ENCODE measurements around the gene SRP72.

The SRP72 gene

DNA sequence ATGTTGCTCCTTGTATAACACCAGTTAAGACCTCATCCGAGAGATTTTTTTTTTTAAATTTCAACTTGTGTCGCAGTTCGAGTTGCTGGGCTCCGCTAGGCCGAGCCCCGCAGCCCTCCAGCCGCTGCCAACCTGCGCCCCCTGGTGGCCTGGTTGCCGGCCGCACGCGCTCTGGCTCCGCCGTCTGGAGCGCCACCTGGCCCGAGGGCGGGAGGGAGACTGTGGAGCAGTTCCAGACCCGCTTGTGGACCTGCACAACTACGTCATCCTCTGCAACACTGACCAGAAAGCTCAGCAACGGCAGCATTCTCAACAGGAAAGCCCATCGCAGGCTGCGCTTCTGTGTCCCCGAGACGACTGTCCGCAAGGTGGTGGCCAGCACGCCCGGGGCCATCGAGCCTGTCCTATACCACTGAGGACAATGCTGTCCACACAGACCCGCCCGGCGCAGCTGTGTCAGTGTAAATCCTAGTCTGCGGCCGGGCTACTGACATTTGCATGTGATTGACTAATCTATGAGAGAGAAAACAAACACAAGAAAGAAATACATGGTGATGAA, 77.2 kb downstream of the SRP72 start:
- peak in 57 of 58 donors; percentile 15 to 90 (median 80) for DNase-seq

DNA sequence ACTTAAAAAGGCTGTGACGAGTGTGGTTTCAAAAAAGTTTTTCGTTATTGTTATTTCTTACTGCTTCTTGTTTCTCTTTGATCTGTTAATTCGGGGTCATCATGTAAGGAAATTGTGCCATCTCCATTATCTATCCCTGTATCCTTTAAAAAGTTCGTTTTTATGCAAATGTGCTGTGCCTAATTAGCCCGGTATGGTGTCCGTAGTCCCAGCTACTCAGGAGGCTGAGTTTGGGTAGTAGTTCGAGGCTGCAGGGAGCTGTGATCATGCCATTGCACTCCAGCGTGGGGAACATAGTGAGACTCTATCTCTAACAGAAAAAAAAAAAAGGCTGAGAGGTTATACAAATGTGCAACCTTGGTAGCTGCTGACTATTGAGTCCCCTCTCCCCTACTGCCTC, 83.2 kb downstream of the SRP72 start:
- DNase-seq: no peak

DNA sequence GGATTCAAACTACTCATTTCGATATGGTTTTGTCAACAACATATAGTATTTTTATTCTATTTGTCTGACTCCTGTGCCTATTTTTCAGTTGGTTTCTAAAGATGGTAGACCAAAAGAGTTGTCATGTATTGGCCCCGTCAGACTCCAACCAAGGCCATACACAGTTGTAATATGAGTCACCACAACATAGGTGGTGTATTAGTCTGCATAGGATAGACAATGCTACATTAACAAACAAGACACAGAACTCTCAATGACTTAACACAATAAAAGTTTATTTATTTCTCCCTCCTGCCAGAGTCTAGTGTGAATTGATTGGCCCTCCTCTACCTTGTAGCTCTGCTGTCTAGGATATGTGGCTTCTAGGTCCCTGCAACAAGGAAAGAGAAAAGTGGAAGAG, 84.1 kb downstream of the SRP72 start:
- DNase-seq: no peak

DNA sequence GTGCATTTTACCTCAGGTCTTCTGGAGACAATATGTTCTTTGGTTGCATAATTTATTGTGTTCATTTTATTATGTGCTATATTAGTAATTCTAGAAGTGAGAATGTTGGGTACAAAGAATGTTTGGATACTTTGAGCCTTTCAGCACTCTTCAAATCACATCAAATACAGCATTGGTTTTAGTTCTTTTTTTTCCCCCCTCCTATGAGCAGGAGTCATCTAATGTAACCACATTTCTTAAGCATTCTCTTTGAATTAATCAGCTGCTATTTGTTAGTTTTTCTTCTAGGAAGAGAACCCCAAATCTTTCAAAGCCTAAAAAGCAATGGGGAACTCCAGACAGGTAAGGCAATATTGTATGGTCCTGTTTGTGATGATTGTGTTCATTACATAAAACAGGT, 84.9 kb downstream of the SRP72 start:
- no peak for DNase-seq
